Upper lobe of left lung (tissue), 6 donors: Measurements from ENCODE around the gene DNAH10. TPM values are rescaled to one million over a fixed set of nuclear protein-coding genes. Genes with fewer than 3 reads are reported as not detected.

ENCODE experiments used
- ATAC-seq, 2 donors: fragments of 200-7000 bp; cut with Tn5 transposase; one replicate each; pipeline ENCODE4 v1.9.1; 2022; ENCODE audit warnings: mild to moderate bottlenecking in 2 of 2, moderate library complexity in 2 of 2; ENCODE audit not compliant: low FRiP score in 2 of 2
- DNase-seq, 2 donors: peaks; one replicate each; pipeline ENCODE4 v3.0.0-alpha.2; 2019 to 2020
- H3K27ac ChIP-seq, 4 donors: fragments of 200-600 bp; sonication (generic); one replicate each; pipeline ENCODE4 v1.5.1; 2016 to 2019
- H3K27me3 ChIP-seq, 4 donors: fragments of 200-600 bp; sonication (generic); one replicate each; pipeline ENCODE4 v1.5.1; 2017 to 2019
- H3K36me3 ChIP-seq, 4 donors: fragments of 200-600 bp; sonication (generic); one replicate each; pipeline ENCODE4 v1.5.1; 2016 to 2019
- H3K4me1 ChIP-seq, 4 donors: fragments of 200-600 bp; sonication (generic); one replicate each; pipeline ENCODE4 v1.5.1; 2018 to 2019
- H3K4me3 ChIP-seq, 4 donors: fragments of 200-600 bp; sonication (generic); one replicate each; pipeline ENCODE4 v1.5.1; 2017 to 2019; ENCODE audit warnings: mild to moderate bottlenecking in 2 of 4, moderate library complexity in 1 of 4
- H3K9me3 ChIP-seq, 4 donors: fragments of 200-600 bp; sonication (generic); one replicate each; pipeline ENCODE4 v1.5.1; 2018 to 2019
- CTCF ChIP-seq, 6 experiments: fragments of 450-650 bp in 4 of 6; fragments of 200-600 bp in 2 of 6; sonication (generic) in 2 of 6; IDR thresholded peaks; one replicate each; pipeline ENCODE4 v1.5.1; 2016 to 2019; ENCODE audit warnings: antibody characterized with exemption in 6 of 6
- EP300 ChIP-seq, 4 donors: sonication (generic); formaldehyde crosslinking; IDR thresholded peaks; one replicate each; pipeline ENCODE4 v1.5.1; 2017; ENCODE audit warnings: antibody characterized with exemption in 4 of 4, control low read depth in 2 of 4
- POLR2A ChIP-seq, 4 donors: fragments of 450-650 bp; IDR thresholded peaks; one replicate each; pipeline ENCODE4 v1.5.1; 2016 to 2017; ENCODE audit warnings: antibody characterized with exemption in 4 of 4, mild to moderate bottlenecking in 2 of 4
- POLR2AphosphoS5 ChIP-seq, 2 donors: sonication (generic); formaldehyde crosslinking; IDR thresholded peaks; one replicate each; pipeline ENCODE4 v1.5.1; 2017; ENCODE audit warnings: antibody characterized with exemption in 2 of 2
- WGBS, 2 donors: methylation state at CpG; one replicate each; pipeline ENCODE4 v1.1.5; 2017 to 2018; 5-methylcytosine and 5-hydroxymethylcytosine counted together
- total RNA-seq, 6 donors: library from RNA; depleted of rRNA in 4 of 6; stranded (reverse); fragments of >200 nt in 4 of 6; gene quantifications; one replicate each; pipeline versions ENCODE4 v1.1.0 to v1.2.1, GENCODE V29; 2016 to 2021
- donor health status: DM: no; HTN: no; CAD: no; lungs with moderate emphysema.
- donor health status: DM: no; HTN: yes; CAD: no; lungs with severe emphysema.

The DNAH10 gene
- total RNA-seq, 6 donors from 2014 or later: 0.31 to 46.0 (median 8.3) TPM

- no peaks in the 10 kb centered on the region for H3K36me3 ChIP-seq
- 85% methylated on average over 9 of the region's 9 CpGs for WGBS, 2 donors
- H3K27ac ChIP-seq: no peak overlapping the region
- ATAC-seq (no peak), DNase-seq (no peak)
- TF ChIP-seq POLR2AphosphoS5 (IDR thresholded peaks at IDR 0.05): no peak
- no peak for TF ChIP-seq CTCF (IDR thresholded peaks at IDR 0.05)
- no peak for TF ChIP-seq EP300 (IDR thresholded peaks at IDR 0.05)
- TF ChIP-seq POLR2A (IDR thresholded peaks at IDR 0.05): no peak
- H3K27me3 ChIP-seq: no peaks in the 10 kb centered on the region
- no peak overlapping the region for H3K4me3 ChIP-seq
- no peaks in the 10 kb centered on the region for H3K9me3 ChIP-seq
- H3K4me1 ChIP-seq: peaks cover 0 to 8% (median 2%) of the 10 kb centered on the region in 4 donors
These were observed 196.8 kb downstream of the DNAH10 start for GRCh38 chr12:123958876-123959275.

GRCh38 chr12:123960029-123960735 is 198.1 kb downstream of the DNAH10 start:
- no peak overlapping the region for H3K4me3 ChIP-seq
- DNase-seq (no peak), ATAC-seq (no peak)
- TF ChIP-seq POLR2AphosphoS5 (IDR thresholded peaks at IDR 0.05) (no peak), POLR2A (IDR thresholded peaks at IDR 0.05) (no peak), EP300 (IDR thresholded peaks at IDR 0.05) (no peak), CTCF (IDR thresholded peaks at IDR 0.05) (no peak)
- no peaks in the 10 kb centered on the region for H3K9me3 ChIP-seq
- H3K4me1 ChIP-seq: peaks cover 0 to 8% (median 2%) of the 10 kb centered on the region in 4 donors
- no peaks in the 10 kb centered on the region for H3K36me3 ChIP-seq
- no peak overlapping the region for H3K27ac ChIP-seq
- no peaks in the 10 kb centered on the region for H3K27me3 ChIP-seq
- 92 to 97% methylated on average over 9 of the region's 9 CpGs for WGBS, 2 donors

- Histone ChIP-seq H3K27me3 (no peaks in the 10 kb centered on the region), H3K36me3 (peaks cover 0 to 5% (median 0%) of the 10 kb centered on the region in 4 donors), H3K9me3 (no peaks in the 10 kb centered on the region), H3K4me1 (peaks cover 0 to 8% (median 2%) of the 10 kb centered on the region in 4 donors), H3K4me3 (no peak overlapping the region), H3K27ac (no peak overlapping the region)
- no peak for TF ChIP-seq POLR2AphosphoS5 (IDR thresholded peaks at IDR 0.05)
- TF ChIP-seq EP300 (IDR thresholded peaks at IDR 0.05): no peak
- no peak for TF ChIP-seq CTCF (IDR thresholded peaks at IDR 0.05)
- TF ChIP-seq POLR2A (IDR thresholded peaks at IDR 0.05): no peak
- ATAC-seq (no peak), DNase-seq (no peak)
- WGBS, 2 donors: 85 to 87% methylated on average over 4 of the region's 4 CpGs
These were observed 198.8 kb downstream of the DNAH10 start for GRCh38 chr12:123960856-123961255.

- no peak overlapping the region for H3K4me3 ChIP-seq
- H3K36me3 ChIP-seq: peaks cover 0 to 5% (median 0%) of the 10 kb centered on the region in 4 donors
- WGBS, 2 donors: 69 to 71% methylated on average over 12 of the region's 12 CpGs
- DNase-seq (peak in 1 of 2 donors; percentile 63), ATAC-seq (no peak)
- TF ChIP-seq POLR2A (IDR thresholded peaks at IDR 0.05) (no peak), EP300 (IDR thresholded peaks at IDR 0.05) (no peak), CTCF (IDR thresholded peaks at IDR 0.05) (no peak), POLR2AphosphoS5 (IDR thresholded peaks at IDR 0.05) (no peak)
- no peaks in the 10 kb centered on the region for H3K27me3 ChIP-seq
- peaks cover 0 to 9% (median 4%) of the 10 kb centered on the region in 4 donors for H3K4me1 ChIP-seq
- no peaks in the 10 kb centered on the region for H3K9me3 ChIP-seq
- no peak overlapping the region for H3K27ac ChIP-seq
These were observed 199.7 kb downstream of the DNAH10 start for GRCh38 chr12:123961585-123962345.
